Lower leg skin (tissue), 3 donors: Measurements from ENCODE around the gene CHML.

Source experiments
- POLR2A ChIP-seq, 2 donors: fragments of 450-650 bp; IDR thresholded peaks; one replicate each; pipeline ENCODE4 v1.6.1; 2016 to 2017; ENCODE audit warnings: antibody characterized with exemption in 2 of 2, mild to moderate bottlenecking in 1 of 2, moderate library complexity in 1 of 2
- TF ChIP-seq, protein P1 (sequence below), 3 donors: fragments of 450-650 bp; IDR thresholded peaks; one replicate each; pipeline ENCODE4 v1.5.1; 2016; ENCODE audit warnings: antibody characterized with exemption in 3 of 3, mild to moderate bottlenecking in 3 of 3, moderate library complexity in 2 of 3

DNA sequence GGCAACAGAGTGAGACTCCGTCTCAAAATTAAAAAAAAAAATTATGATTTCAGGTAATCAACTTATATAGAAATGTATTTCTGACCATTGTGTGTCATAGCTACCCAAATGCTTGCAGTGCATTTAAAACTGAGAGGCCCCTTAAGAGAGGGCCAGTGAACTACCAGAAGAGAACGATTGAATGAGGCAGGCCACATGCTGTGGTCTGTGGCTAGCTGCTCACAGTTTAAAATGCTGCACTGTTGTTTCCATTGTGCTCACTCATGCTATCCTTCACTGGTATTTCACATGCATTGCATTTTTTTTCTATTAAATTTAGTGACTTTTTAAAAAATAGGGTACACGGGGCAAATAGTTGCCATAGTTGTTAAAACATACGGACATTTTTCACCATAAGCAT is 26.0 kb downstream of the CHML start:
- TF ChIP-seq, protein P1, sequence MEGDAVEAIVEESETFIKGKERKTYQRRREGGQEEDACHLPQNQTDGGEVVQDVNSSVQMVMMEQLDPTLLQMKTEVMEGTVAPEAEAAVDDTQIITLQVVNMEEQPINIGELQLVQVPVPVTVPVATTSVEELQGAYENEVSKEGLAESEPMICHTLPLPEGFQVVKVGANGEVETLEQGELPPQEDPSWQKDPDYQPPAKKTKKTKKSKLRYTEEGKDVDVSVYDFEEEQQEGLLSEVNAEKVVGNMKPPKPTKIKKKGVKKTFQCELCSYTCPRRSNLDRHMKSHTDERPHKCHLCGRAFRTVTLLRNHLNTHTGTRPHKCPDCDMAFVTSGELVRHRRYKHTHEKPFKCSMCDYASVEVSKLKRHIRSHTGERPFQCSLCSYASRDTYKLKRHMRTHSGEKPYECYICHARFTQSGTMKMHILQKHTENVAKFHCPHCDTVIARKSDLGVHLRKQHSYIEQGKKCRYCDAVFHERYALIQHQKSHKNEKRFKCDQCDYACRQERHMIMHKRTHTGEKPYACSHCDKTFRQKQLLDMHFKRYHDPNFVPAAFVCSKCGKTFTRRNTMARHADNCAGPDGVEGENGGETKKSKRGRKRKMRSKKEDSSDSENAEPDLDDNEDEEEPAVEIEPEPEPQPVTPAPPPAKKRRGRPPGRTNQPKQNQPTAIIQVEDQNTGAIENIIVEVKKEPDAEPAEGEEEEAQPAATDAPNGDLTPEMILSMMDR (IDR thresholded peaks at IDR 0.05) = no peak
- no peak for TF ChIP-seq POLR2A (IDR thresholded peaks at IDR 0.05)
